ENCODE data around the gene RERE. TPM values are rescaled to one million over a fixed set of nuclear protein-coding genes. Genes with fewer than 3 reads are reported as not detected.

RERE gene
- polyA plus RNA-seq, 10 donors = 61.7 to 94.3 (median 77.6) TPM

DNA sequence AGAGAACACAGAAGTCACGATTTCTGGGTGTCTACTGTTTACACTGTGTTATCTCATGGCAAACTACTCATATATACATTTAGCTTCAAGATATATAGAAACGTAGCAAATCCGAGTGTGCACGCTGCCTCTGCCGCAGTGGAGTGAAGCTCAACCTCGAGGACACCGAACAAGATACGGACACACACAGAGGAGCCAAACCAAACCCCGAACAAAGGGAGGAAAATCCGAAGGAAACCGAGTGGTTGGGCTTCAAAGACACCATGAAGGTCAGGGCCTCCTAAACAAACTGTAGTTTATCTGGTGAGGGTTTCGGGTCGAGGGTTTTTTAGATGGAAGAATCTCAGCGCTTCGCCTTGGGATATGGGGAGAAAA, 465.0 kb downstream of the RERE start:
- no peak for DNase-seq

DNA sequence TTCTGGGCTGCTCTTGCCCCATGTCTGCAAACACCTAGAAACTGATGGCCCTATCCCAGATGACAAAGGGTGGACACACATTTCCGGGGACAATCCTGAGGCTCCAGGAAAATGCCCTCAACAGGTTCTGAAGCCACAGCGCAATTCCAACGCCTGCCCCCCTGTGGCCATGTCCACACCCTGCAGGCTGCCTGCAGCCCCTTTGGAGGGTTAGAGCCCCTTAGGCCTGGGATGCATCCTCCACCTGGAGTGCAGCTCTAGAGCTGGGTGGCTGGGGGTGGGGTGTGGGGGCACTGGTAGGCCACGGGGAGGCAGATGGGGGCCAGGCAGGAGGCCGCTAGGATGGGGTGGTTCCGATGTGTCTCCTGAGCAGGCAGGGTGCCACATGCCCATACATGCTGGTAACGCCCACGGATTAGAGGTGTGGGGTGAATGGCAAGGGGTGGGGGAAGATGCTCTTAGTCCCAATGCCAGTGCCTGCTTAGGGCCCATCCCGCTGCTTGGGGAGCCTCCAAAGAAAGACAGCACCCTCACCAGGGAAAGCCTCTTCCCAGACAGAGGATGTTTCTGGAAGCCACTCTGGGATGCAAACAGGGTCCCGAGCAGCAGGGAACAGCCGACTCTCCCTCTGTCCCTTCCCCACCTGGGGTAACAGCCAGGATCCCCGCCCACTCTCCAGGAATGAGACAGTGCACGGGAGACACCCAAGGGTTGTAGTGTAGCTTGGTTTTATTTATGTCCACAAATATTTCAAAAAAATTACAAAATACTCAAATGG, 465.6 kb downstream of the RERE start:
- no peak for DNase-seq

DNA sequence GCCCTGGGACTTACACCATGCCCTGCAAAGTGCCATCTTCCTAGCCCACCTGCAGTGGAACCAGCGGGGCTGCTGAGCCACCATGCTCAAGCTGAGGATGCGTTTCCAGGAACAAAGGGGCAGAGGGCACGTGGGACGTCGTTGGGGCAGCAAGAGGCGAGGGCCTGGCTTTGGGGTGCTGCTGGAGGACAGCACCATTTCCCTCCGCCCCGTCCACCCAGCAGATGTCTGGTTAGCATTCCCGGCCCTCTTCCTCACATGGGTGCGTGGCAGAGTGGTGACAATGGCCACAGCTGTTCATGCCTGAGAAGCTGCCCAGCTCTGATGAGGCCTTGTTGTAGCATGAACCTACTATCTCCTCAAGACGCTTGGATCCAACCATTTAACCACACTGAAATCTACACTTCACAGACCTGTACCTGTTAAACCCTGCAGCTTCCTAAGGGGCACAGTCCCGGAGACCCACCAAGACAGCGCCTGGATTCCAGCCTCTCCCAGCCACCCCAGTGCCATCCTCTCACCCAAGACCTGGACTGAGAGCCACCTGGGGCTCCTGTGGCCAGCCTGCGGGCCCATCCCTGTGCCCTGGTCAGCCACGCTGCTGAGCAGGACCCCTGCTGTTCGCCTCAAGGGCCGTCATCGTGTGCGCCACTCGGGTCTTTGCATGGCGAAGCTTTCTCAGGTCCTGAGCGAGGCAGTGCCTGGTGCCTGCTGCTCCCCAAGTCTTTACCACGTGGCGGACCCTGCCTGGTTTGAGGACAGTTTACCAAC, 466.3 kb downstream of the RERE start:
- no peak for DNase-seq

DNA sequence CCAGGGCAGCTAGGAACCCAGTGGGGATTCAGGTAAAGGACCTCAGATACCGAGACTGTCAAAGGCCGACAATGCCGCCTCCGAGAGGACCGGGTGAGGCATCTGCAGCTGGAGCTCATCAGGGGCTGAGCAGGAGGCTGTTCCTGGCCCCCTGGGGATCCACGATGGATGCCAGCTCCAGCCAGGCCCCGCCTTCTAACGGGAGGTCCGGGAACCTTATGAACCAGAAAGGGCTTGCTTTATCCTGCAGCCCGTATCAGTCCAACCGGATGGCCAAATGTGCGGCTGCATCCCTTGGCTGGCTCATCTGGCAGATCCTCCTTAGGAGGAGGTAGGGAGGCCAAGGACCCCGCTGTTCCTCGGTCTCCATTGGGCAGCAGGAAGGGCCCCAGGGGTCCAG, 467.5 kb downstream of the RERE start:
- no peak for DNase-seq

DNA sequence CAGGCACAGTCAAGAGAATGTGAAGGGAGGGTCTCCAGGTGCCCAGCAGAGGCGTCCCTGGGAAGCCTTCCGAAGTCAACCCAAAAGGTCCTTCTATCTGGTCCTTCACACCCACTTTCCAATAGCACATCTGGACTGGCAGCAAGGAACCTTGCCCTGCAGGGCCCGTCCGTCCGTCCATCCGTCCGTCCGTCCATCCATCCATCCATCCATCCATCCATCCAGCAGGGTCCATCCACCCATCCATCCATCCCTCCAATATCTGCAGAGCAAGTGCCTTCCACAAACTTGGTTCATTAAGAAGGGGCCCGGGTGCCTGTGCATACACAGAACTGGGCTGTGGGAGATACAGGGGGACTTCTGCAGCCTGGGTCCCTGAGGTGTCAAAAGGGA, 468.0 kb downstream of the RERE start:
- no peak for DNase-seq

DNA sequence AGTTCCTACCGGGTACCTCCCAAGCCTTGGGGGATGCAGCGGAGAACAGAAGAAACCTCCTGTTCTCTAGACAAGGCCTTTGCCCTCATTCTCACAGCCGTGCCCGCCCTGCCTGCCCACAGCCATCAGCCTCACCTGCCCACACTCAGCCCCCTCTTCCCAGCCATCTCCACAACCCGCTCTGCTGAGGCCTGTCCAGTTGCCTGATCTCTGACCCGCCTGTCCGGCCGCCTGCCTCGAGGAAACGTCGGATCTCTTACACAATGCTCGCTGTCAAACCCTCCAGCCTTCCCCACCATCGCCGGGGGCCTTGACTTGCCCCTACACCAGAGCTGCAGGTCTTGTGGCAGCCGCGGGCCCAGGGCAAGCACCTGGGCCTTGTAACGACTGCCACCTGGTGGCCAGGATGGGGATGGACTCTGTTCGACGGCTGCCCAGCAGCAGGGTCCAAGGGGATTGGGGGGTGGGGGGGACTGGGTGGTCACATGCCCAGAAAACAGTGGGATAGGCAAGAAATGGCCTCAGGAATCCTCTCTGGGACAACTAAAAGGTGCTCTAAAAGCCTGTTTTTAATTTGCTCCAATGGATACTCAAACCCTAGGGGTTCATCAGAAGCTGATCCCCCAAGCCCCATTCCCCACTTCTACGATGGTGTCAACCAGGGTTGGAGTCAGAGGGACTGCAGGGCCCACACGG, 468.5 kb downstream of the RERE start:
- DNase-seq = peak; percentile 38 to 79 (median 73)

DNA sequence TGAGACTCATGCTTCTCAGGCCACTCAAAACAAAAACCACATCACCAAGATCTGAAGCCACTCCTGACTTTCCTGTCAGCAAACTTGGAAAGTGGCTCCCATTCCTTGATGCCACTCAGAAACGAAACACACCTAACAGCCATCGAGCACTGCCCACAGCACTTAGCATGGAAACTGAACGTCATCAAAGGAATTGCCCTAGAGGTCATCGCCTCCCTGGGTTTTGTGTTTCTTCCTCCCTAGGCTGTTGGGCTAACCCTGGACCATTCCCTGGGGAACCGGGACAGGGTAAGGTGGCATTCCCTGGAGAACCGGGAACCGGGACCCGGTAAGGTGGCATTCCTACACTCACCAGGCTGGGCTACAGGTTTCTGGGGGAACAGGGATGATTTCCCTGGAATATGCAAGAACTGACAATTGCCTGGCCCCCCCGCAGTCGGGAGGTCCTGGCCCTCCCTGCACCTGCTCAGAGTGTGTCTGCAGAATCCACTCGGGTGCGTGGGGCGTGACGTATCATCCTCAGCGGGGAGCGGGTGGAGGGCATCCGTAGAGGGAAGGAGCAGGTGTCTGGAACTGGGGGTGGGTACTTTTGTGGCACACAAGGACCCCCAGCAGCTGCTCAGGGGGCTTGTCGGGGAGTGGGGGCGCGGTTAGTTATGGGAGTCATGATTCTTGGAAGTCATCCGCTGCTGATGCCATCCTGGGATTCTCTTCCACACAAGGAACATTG, 469.2 kb downstream of the RERE start:
- DNase-seq = no peak

DNA sequence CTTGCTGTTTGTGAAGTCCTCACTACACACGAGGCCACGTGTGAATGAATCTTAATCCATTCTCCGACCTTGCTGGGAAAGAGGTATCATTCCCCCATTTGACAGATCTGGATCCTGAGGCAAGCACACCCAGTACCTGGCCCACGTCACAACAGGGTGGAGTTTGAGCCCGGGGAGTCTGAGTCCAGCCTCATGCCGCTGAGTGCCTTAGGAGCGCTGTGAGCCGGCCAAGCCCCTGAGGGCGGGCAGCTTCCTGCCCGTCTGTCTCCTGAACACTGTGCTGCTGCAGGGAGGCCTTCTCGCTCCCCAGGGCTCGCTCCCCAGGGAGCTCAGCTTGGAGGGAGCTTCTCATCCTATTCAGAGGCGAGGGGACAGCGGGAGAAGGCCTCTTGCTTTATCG, 469.8 kb downstream of the RERE start:
- DNase-seq = no peak

DNA sequence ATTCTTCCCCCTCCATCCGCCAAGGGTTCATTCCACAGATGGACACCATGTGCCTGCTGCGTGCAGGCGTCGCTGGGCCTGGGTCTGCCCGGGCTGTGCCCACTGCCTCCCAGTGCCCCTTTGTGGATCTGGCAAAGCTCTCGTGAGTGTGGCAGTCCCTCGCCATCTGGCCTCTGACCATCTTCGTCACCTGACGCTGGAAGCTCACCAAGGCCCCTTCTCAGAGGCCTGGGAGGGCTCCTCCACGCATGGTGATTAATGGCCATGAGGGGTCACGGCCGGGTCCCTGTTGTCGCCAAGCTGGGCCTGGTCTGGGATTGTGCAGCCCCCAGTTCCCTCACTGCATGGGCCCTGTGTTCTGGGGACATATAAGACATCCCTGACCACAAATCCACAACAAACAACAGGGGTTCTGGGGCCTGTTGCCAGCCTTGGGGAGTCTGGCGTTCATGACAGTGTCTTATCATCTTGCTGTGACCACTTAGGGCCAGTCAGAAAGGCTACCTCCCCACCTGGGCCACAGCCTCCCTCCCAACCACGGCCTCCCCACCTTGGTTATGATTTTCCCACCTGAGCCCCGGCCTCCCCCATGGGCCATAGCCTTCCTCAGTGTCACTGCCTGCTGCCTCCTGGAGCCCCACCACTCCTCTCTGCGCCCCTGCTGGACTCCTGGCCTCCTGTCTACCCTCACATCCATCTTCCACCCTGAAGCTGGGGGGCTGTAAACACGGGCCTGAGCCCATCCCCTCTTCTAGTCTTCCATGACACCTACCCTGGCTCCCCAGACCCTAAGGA, 471.6 kb downstream of the RERE start:
- DNase-seq = no peak

DNA sequence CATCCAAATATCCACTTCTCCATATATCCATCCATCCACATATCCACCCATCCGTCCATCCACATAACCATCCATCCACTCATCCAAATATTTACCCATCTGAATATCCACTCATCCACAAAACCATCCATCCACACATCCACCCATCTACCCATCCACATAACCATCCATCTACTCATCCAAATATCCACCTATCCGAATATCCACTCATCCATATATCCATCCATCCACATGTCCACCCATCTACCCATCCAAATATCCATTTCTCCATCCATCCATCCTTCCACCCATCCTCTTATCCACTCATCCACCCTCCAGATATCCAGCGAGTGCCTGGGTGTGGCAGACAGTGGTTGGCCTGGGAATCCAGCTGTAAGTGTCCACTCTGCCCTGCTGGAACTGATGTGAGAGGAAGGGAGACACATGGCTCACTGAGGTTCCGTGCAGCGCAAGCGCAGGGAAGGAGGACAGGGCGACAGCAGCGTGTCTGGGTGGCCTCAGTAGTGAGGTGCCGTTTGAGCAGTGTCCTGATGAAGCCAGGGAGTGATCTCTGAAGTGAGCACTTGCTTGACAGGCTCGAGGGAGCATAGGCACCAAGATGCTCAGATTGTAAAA, 472.4 kb downstream of the RERE start:
- DNase-seq = no peak

DNA sequence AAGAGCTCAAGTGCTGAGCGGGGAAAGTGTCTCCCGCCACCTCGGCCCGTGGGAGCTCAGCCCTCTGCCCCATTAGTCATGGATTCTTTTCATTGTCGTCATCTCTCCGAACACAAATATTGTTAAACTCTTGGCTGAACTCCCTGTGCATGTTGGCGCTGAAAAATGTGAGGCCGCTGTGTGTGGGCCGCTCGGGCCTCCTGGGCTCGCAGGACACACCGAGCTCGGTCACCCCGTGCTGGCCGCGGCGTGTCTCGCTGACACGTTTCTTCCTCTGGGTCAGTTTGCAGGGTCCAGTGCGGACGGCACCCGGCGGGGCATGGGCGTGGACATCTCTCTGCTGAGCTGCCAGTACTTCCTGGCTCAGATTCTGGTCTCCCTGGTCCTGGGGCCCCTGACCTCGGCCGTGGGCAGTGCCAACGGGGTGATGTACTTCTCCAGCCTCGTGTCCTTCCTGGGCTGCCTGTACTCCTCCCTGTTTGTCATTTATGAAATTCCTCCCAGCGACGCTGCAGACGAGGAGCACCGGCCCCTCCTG, 473.9 kb downstream of the RERE start:
- DNase-seq = peak; percentile 78 to 89 (median 84)

DNA sequence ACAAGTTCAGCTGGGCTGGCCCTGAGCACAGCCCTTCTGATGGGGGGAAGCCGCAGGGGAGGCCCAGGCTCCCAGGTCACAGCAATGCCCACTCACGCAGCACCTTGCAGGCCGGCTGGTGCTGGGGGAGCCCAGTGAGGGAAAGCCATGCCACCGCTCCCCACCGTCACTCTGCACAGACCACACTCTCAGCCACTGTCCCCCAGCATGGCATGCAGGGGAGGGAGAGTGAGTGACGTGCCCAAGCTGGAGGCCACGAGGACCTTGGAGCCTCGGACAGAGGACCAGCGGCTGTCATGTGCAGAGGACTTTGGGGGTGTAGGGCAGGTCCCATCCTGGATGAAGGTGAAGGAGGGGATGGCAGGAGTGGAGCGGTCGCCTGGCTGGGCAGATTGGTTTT, 474.4 kb downstream of the RERE start:
- no peak for DNase-seq

DNA sequence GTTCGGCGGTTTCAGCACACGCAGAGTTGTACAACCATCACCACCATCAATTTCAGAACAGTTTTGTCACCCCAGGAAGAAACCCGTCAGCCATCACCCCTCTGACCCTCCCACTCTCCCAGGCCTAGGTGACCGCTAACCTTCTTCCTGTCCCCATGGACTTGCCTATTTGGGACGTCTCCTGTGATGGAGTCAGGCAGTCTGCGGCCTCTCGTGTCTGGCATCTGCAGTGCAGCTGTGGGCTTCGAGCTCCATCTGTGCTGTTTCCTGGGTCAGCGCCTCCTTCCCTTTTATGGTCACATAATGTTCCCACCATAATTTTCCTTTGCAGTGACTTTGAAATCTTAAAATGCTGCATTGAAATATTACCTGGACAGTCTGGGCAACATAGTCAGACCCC, 475.1 kb downstream of the RERE start:
- no peak for DNase-seq

DNA sequence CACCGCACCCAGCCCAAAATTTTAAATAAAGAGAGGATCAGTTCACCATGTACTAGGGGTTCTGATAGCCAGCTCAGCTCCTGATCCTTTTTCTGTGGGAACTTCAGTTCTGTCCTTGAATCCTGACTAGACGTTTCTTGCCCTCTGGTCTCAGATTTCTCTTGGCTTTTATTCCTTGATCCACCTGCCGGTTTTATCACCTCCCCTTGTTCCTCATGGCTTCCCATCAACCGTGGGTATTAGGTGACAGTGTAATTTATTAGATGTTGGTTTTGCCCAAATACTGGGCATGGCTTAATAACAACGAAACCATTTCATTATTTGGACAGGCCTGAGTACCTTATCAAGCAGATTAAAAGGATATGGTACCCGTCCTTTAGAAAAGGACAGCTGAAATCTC, 477.0 kb downstream of the RERE start:
- DNase-seq = no peak

DNA sequence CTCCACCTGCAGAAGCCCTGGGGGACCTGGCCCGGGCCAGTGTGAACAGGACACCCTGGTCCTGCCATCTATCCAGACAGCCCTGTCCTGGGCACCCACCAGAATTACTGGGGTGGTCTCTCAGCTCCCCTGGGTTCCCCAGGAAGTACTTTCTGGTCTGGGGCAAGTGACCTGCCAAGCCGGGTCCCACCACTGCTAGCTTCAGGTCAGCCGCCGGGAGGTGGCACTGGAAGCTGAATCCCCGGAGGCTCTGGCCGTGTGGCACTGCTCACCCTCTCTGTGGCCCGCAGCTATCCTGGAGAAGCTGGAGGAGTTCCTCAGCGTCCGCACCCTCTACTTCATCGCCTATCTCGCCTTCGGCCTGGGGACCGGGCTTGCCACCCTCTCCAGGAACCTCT, 478.2 kb downstream of the RERE start:
- no peak for DNase-seq

DNA sequence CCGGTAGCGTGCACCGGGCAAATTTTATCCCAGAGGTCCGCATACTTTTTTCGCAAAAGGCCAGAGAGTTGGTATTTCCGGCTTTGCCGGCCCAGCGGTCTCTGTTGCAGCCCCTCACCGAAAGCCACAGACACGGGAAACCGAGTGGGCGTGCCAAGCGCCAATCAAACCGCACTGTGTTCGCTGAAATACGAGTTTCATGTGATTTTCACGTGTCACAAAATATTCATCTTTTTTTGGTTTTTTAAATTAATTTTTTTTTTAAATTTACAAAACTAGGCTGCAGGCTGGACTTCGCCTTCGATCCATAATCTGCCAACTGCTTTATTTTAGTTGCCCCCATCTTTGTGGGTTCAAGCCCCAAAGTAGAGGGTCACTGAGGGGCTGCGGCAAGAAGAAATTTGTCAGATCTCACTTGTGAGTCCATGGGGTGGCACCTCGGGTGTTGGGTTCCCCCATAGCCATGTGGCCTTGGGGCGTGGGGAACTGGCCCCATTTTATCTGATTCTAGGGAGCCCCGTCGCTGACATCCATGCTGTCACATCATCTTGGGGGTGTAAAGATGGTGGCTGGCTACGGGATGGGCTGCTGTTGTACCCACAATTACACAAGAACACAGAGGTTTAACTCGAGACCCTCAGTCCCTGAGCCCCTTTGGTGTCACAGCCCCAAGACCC, 478.8 kb downstream of the RERE start:
- DNase-seq = no peak

DNA sequence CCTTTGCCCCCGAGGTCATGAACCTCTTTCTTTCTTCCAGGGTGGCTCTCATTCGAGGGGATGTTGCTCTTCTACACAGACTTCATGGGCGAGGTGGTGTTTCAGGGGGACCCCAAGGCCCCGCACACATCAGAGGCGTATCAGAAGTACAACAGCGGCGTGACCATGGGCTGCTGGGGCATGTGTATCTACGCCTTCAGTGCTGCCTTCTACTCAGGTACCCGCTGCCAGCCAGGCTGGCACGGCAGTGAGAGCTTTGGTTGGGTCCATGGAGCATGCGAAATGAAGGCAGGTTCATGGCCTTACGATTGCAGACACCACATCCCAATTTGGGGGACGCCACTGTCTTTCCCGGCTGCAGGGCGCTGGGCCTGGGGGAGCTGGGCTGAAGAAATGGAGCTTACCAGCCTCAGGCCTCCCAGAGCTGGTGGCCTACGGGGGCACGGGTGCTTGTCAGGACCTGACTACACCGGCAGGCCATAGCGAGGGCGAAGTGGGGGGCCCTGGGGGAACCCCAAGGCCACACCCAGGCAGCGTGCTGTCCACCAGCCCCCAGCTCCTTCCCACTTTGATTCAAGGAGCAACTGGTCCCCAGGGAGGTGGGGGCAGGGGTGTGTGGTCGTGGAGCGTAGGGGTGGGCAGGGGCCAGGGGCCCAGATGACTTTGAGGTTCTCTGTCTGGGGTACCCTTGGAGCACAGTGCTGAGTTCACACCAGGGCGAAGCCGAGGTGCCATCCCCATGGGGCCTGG, 479.5 kb downstream of the RERE start:
- DNase-seq = no peak

DNA sequence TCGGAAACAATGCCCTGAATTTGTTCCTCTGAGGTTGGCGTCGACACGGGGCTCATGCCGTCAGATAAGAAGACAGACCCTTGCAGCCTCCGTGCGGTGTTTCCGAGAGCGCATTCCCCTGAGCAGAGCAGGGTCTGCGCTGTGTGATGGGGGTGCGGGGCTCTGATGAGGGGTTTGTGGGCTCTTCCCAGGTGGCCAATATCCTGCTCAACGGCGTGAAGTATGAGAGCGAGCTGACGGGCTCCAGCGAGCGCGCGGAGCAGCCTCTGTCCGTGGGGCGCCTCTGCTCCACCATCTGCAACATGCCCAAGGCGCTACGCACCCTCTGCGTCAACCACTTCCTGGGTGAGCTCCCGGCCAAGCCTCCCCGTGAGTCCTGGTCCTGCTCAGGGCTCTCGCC, 482.2 kb downstream of the RERE start:
- DNase-seq = no peak

Measured in muscle of back (tissue), 11 donors.